ENCODE results near the gene TRIM54. TPM values are rescaled to one million over a fixed set of nuclear protein-coding genes. Genes with fewer than 3 reads are reported as not detected.
"Not testable (repeated sequence)": the region's sequence is repeated elsewhere in the genome, so short reads cannot be mapped to it uniquely, and the experiment has no call there.

TRIM54 gene
- total RNA-seq, 1 donor from 2014 or later = 2.5 TPM

GRCh38 chr2:27294928-27295327, 12.7 kb downstream of the TRIM54 start:
- Histone ChIP-seq H3K9me3 (no peaks in the 10 kb centered on the region), H3K27ac (no peak overlapping the region), H3K4me1 (no peaks in the 10 kb centered on the region), H3K36me3 (no peaks in the 10 kb centered on the region), H3K27me3 (no peaks in the 10 kb centered on the region), H3K4me3 (no peak overlapping the region)
- no peak for DNase-seq (ENCODE audit: extremely low spot score in 2 of 2)
- intact Hi-C loops (cut with DNase I) = no loop called here
- TF ChIP-seq POLR2A (IDR thresholded peaks at IDR 0.05) (no peak), POLR2AphosphoS5 (IDR thresholded peaks at IDR 0.05; ENCODE audit: insufficient read depth in 1 of 2, low read depth in 1 of 2) (no peak)

- TF ChIP-seq CTCF (IDR thresholded peaks at IDR 0.05) (no peak), POLR2A (IDR thresholded peaks at IDR 0.05) (no peak), POLR2AphosphoS5 (IDR thresholded peaks at IDR 0.05; ENCODE audit: insufficient read depth in 1 of 2, low read depth in 1 of 2) (no peak)
- intact Hi-C loops (cut with DNase I) = no loop called here
- Histone ChIP-seq H3K36me3 (no peaks in the 10 kb centered on the region), H3K27me3 (no peaks in the 10 kb centered on the region), H3K9me3 (no peaks in the 10 kb centered on the region), H3K27ac (no peak overlapping the region), H3K4me1 (no peaks in the 10 kb centered on the region), H3K4me3 (no peak overlapping the region)
- DNase-seq (ENCODE audit: extremely low spot score in 2 of 2) = no peak
Measured at GRCh38 chr2:27296481-27296880, 14.3 kb downstream of the TRIM54 start.

- Histone ChIP-seq H3K9me3 (no peaks in the 10 kb centered on the region), H3K4me3 (no peak overlapping the region), H3K4me1 (no peaks in the 10 kb centered on the region), H3K36me3 (no peaks in the 10 kb centered on the region), H3K27me3 (no peaks in the 10 kb centered on the region), H3K27ac (no peak overlapping the region)
- TF ChIP-seq CTCF (IDR thresholded peaks at IDR 0.05) (no peak), POLR2A (IDR thresholded peaks at IDR 0.05) (no peak), POLR2AphosphoS5 (IDR thresholded peaks at IDR 0.05; ENCODE audit: insufficient read depth in 1 of 2, low read depth in 1 of 2) (no peak)
- no peak for DNase-seq (ENCODE audit: extremely low spot score in 2 of 2)
- intact Hi-C loops (cut with DNase I) = no loop called here
Measured at GRCh38 chr2:27297195-27297594, 15.0 kb downstream of the TRIM54 start.

GRCh38 chr2:27298391-27299080, 16.3 kb downstream of the TRIM54 start:
- intact Hi-C loops (cut with DNase I) = no loop called here
- TF ChIP-seq POLR2AphosphoS5 (IDR thresholded peaks at IDR 0.05; ENCODE audit: insufficient read depth in 1 of 2, low read depth in 1 of 2) (no peak), CTCF (IDR thresholded peaks at IDR 0.05) (no peak), POLR2A (IDR thresholded peaks at IDR 0.05) (no peak)
- no peaks in the 10 kb centered on the region for H3K27me3 ChIP-seq

GRCh38 chr2:27300606-27301005, 18.4 kb downstream of the TRIM54 start:
- intact Hi-C loops (cut with DNase I); DNase-seq (ENCODE audit: extremely low spot score in 2 of 2); H3K4me1 ChIP-seq; H3K36me3 ChIP-seq; H3K27ac ChIP-seq; H3K4me3 ChIP-seq; H3K9me3 ChIP-seq; H3K27me3 ChIP-seq: not testable (repeated sequence)

More at GRCh38 chr2:27298391-27299080, 16.3 kb downstream of the TRIM54 start:
- Histone ChIP-seq H3K4me1 (no peaks in the 10 kb centered on the region), H3K9me3 (no peaks in the 10 kb centered on the region), H3K4me3 (no peak overlapping the region), H3K36me3 (no peaks in the 10 kb centered on the region), H3K27ac (no peak overlapping the region)
- no peak for DNase-seq (ENCODE audit: extremely low spot score in 2 of 2)

All from vagina (tissue), 2 donors.